ENCODE results near the gene KPNA2. TPM values are rescaled to one million over a fixed set of nuclear protein-coding genes. Genes with fewer than 3 reads are reported as not detected.

The KPNA2 gene
- total and polyA plus RNA-seq, 9 of the 15 experiments (the other 6 are each of a cell fraction or from before 2014, with no cell fraction given), result 132 to 984 (median 241) TPM

DNA sequence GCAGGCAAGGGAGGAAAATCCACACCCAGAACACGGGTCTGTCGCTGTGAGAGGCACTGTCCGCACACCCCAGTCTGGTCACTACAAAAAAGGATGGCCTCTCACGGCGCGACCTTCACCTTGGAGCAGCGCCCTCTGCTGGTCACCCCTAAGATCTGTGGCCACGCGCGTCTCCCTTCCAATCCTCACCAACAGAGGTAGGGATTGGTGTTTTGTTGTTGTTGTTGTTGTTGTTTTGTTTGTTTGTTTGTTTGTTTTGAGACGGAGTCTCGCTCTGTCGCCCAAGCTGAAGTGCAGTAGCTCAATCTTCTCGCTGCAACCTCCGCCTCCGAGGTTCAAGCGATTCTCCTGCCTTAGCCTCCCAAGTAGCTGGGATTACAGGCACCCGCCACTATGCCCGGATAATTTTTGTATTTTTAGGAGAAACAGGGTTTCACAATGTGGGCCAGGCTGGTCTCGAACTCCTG, 24.3 kb upstream of the KPNA2 start (continued):
- TF ChIP-seq CBX3 (IDR thresholded peaks at IDR 0.05; ENCODE audit: borderline replicate concordance in 1 of 2, low read length in 2 of 2) (0 out of 3 replicates have a peak, but pooled peaks of 1 of the 2 experiments have one; percentile 28), THRAP3 (IDR thresholded peaks at IDR 0.05; ENCODE audit: borderline replicate concordance) (0 out of 2 replicates have a peak, but pooled peaks have one; percentile 64), ZBTB11 (CRISPR knock-in tag; IDR thresholded peaks at IDR 0.05) (0 out of 6 replicates have a peak, but pooled peaks of 1 of the 3 experiments have one; percentile 21), ZNF395 (CRISPR knock-in tag; IDR thresholded peaks at IDR 0.05) (no peak), ZNF79 (CRISPR knock-in tag; IDR thresholded peaks at IDR 0.05; ENCODE audit: low read depth) (no peak), EHMT2 (IDR thresholded peaks at IDR 0.05) (peak; percentile 55; the same call in 1 of the 2 replicates), FOXP1 (CRISPR knock-in tag; IDR thresholded peaks at IDR 0.05) (peak; percentile 80; the same call in 1 of the 2 replicates), CC2D1A (IDR thresholded peaks at IDR 0.05) (peak; percentile 73), ZNF23 (CRISPR knock-in tag; IDR thresholded peaks at IDR 0.05) (no peak), CTBP1 (IDR thresholded peaks at IDR 0.05; ENCODE audit: borderline replicate concordance) (peak; percentile 66; the same call in 1 of the 2 replicates), ZEB2 (IDR thresholded peaks at IDR 0.05) (0 out of 2 replicates have a peak, but pooled peaks have one; percentile 17), XRCC4 (IDR thresholded peaks at IDR 0.05; ENCODE audit: extremely low read depth, insufficient read depth, insufficient read length) (no peak), STAT5A (IDR thresholded peaks at IDR 0.05; ENCODE audit: borderline replicate concordance, low read length) (no peak), ATF1 (CRISPR knock-in tag; IDR thresholded peaks at IDR 0.05) (no peak), ATF1 (tag; IDR thresholded peaks at IDR 0.05) (peak; percentile 28; the same call in 1 of the 2 replicates), L3MBTL2 (IDR thresholded peaks at IDR 0.05) (peak; percentile 35; the same call in 1 of the 2 replicates), ZNF707 (CRISPR knock-in tag; conservative IDR thresholded peaks at IDR 0.05) (no peak)
- TF ChIP-seq, protein P1, sequence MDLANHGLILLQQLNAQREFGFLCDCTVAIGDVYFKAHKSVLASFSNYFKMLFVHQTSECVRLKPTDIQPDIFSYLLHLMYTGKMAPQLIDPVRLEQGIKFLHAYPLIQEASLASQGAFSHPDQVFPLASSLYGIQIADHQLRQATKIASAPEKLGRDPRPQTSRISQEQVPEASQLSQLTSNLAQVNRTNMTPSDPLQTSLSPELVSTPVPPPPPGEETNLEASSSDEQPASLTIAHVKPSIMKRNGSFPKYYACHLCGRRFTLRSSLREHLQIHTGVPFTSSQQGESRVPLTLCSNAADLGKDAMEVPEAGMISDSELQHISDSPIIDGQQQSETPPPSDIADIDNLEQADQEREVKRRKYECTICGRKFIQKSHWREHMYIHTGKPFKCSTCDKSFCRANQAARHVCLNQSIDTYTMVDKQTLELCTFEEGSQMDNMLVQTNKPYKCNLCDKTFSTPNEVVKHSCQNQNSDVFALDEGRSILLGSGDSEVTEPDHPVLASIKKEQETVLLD (IDR thresholded peaks at IDR 0.05), result peak; percentile 64; the same call in 1 of the 2 replicates
- TF ChIP-seq, protein P2, sequence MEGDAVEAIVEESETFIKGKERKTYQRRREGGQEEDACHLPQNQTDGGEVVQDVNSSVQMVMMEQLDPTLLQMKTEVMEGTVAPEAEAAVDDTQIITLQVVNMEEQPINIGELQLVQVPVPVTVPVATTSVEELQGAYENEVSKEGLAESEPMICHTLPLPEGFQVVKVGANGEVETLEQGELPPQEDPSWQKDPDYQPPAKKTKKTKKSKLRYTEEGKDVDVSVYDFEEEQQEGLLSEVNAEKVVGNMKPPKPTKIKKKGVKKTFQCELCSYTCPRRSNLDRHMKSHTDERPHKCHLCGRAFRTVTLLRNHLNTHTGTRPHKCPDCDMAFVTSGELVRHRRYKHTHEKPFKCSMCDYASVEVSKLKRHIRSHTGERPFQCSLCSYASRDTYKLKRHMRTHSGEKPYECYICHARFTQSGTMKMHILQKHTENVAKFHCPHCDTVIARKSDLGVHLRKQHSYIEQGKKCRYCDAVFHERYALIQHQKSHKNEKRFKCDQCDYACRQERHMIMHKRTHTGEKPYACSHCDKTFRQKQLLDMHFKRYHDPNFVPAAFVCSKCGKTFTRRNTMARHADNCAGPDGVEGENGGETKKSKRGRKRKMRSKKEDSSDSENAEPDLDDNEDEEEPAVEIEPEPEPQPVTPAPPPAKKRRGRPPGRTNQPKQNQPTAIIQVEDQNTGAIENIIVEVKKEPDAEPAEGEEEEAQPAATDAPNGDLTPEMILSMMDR (IDR thresholded peaks at IDR 0.05 in 2 of 3, conservative IDR thresholded peaks at IDR 0.05 in 1 of 3; ENCODE audit: insufficient read depth in 2 of 3, low read depth in 1 of 3, low read length in 3 of 3), result peak; percentile 73 to 90 (median 76)

All from K562 (cell line).